Heart left ventricle (tissue), 13 donors: ENCODE data around the gene F3.

Experiments
- CTCF ChIP-seq, 12 donors: fragments of 200-600 bp; sonication (generic) in 4 of 12; IDR thresholded peaks; one replicate each; pipeline versions ENCODE4 v1.5.0 to v1.8.0; 2018 to 2022; ENCODE audit warnings: antibody characterized with exemption in 12 of 12, mild to moderate bottlenecking in 5 of 12
- POLR2A ChIP-seq, 2 donors: fragments of 450-650 bp; IDR thresholded peaks; one replicate each; pipeline ENCODE4 v1.6.1; 2017; ENCODE audit warnings: antibody characterized with exemption in 2 of 2, mild to moderate bottlenecking in 2 of 2, moderate library complexity in 2 of 2
- donor health status: ischemic (EF 13 %, LVEDD 7.1; RV severe dilation, severe dysfunction).
- donor health status: DM: no; HTN: yes; CAD: no.
- donor health status: DM: no; HTN: no; CAD: no.
- donor health status: ischemic (EF 25% LVEDD 6.9; RV normal size, moderate dysfunction).
- donor health status: ischemic (EF 25% LVEDD 5.7; RV mildly dilated, moderate dysfunction).
- donor health status: ischemic (EF 35%, LVEDD 5.7; RV mildly dilated, moderate dysfunction).
- donor health status: nonischemic (EF 11% LVEDD 7.7; RV severe dilation, severe dysfunction).
- donor health status: DM: yes; HTN: yes; CAD: no.
- donor health status: PGD.
- donor health status: ischemic (EF 29% LVEDD 5.4; RV normal size, mild dysfunction).
- donor health status: nonischemic (EF 23%, LVEDD 6.1; RV moderate dilation, normal function).

- TF ChIP-seq CTCF (IDR thresholded peaks at IDR 0.05) (no peak), POLR2A (IDR thresholded peaks at IDR 0.05) (no peak)
Measured at GRCh38 chr1:94562519-94563260, 21.1 kb upstream of the F3 start.
